GM19193 (cell line): ENCODE results near the gene AFAP1.

Experiments
- POLR2A ChIP-seq: IDR thresholded peaks from 4 replicates; pipeline ENCODE4 v1.6.1; 2011; ENCODE audit not compliant: insufficient read depth, insufficient read length; ENCODE audit errors: extremely low read depth

Gene AFAP1

GRCh38 chr4:7773401-7774180, 166.1 kb downstream of the AFAP1 start:
- no peak for TF ChIP-seq POLR2A

GRCh38 chr4:7772711-7773385, 166.8 kb downstream of the AFAP1 start:
- no peak for TF ChIP-seq POLR2A

- no peak for TF ChIP-seq POLR2A
Measured at GRCh38 chr4:7771541-7772507, 167.8 kb downstream of the AFAP1 start.

- TF ChIP-seq POLR2A, result no peak
Measured at GRCh38 chr4:7771056-7771455, 168.6 kb downstream of the AFAP1 start.

- no peak for TF ChIP-seq POLR2A
Measured at GRCh38 chr4:7770224-7771050, 169.2 kb downstream of the AFAP1 start.

GRCh38 chr4:7769396-7770223, 170.1 kb downstream of the AFAP1 start:
- TF ChIP-seq POLR2A, result no peak

GRCh38 chr4:7768736-7769135, 170.9 kb downstream of the AFAP1 start:
- TF ChIP-seq POLR2A, result no peak

GRCh38 chr4:7767966-7768365, 171.7 kb downstream of the AFAP1 start:
- TF ChIP-seq POLR2A, result no peak

GRCh38 chr4:7767526-7767925, 172.1 kb downstream of the AFAP1 start:
- TF ChIP-seq POLR2A, result no peak

GRCh38 chr4:7766661-7767345, 172.9 kb downstream of the AFAP1 start:
- no peak for TF ChIP-seq POLR2A

- TF ChIP-seq POLR2A, result no peak
Measured at GRCh38 chr4:7766086-7766485, 173.6 kb downstream of the AFAP1 start.

- TF ChIP-seq POLR2A, result no peak
Measured at GRCh38 chr4:7765666-7766065, 174.0 kb downstream of the AFAP1 start.

GRCh38 chr4:7764466-7764865, 175.2 kb downstream of the AFAP1 start:
- TF ChIP-seq POLR2A, result no peak
